ENCODE results near the gene SMCR8.

DNA sequence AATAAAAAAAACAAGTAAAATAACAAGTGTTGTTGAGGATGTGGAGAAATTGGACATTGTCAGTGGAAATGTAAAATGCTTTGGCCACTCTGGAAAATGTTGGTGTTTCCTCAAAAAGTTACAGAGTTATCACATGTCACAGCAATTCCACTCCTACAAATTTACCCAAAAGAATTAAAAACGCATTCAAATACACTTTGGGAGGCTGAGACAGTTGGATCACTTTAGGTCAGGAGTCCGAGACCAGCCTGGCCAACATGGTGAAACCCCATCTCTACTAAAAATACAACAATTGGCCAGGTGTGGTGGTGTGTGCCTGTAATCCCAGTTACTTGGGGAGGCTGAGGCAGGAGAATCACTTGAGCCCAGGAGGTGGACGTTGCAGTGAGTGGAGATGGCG lies 5.9 kb upstream of the SMCR8 start:
- TF ChIP-seq, protein P1, sequence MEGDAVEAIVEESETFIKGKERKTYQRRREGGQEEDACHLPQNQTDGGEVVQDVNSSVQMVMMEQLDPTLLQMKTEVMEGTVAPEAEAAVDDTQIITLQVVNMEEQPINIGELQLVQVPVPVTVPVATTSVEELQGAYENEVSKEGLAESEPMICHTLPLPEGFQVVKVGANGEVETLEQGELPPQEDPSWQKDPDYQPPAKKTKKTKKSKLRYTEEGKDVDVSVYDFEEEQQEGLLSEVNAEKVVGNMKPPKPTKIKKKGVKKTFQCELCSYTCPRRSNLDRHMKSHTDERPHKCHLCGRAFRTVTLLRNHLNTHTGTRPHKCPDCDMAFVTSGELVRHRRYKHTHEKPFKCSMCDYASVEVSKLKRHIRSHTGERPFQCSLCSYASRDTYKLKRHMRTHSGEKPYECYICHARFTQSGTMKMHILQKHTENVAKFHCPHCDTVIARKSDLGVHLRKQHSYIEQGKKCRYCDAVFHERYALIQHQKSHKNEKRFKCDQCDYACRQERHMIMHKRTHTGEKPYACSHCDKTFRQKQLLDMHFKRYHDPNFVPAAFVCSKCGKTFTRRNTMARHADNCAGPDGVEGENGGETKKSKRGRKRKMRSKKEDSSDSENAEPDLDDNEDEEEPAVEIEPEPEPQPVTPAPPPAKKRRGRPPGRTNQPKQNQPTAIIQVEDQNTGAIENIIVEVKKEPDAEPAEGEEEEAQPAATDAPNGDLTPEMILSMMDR (IDR thresholded peaks at IDR 0.05), result no peak
- TF ChIP-seq POLR2A (IDR thresholded peaks at IDR 0.05), result no peak

Data from upper lobe of left lung (tissue), 4 donors.